D721Med (cell line): ENCODE measurements around the gene DIP2B.

Source experiments
- DNase-seq: peaks from one replicate; pipeline ENCODE4 v3.0.0; 2011; ENCODE audit warnings: low spot score; ENCODE audit not compliant: insufficient read length
- FAIRE-seq: peaks from 2 replicates; lab custom pipeline; 2011; peaks lifted over from hg19 to GRCh38; lab: Jason Lieb, UNC
- TF ChIP-seq, protein P1 (sequence below): IDR thresholded peaks from 2 replicates; pipeline ENCODE4 v1.5.1; 2012; ENCODE audit warnings: mild to moderate bottlenecking, control low read depth; ENCODE audit not compliant: insufficient read depth; ENCODE audit errors: missing control alignments

The DIP2B gene

DNA sequence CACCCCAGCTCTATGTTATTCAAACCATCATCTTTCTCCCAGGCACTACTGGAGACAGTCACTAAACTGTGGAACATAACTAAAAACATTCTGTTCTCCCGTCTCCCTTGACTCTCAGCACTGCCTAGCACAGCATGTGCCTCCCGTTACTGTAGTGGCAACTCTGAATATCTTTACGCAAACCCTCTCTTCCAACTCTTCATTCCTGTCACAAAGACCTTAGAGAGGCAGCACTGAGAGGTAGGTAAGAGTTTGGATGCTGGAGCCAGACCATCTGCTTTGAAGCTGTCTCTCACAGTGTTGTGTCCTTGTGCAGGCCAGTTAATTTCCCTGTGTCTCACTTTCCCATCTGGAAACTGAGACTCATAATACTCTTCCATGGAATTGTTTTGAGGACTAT lies 108.1 kb downstream of the DIP2B start:
- TF ChIP-seq, protein P1, sequence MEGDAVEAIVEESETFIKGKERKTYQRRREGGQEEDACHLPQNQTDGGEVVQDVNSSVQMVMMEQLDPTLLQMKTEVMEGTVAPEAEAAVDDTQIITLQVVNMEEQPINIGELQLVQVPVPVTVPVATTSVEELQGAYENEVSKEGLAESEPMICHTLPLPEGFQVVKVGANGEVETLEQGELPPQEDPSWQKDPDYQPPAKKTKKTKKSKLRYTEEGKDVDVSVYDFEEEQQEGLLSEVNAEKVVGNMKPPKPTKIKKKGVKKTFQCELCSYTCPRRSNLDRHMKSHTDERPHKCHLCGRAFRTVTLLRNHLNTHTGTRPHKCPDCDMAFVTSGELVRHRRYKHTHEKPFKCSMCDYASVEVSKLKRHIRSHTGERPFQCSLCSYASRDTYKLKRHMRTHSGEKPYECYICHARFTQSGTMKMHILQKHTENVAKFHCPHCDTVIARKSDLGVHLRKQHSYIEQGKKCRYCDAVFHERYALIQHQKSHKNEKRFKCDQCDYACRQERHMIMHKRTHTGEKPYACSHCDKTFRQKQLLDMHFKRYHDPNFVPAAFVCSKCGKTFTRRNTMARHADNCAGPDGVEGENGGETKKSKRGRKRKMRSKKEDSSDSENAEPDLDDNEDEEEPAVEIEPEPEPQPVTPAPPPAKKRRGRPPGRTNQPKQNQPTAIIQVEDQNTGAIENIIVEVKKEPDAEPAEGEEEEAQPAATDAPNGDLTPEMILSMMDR, result no peak
- DNase-seq, result no peak
- FAIRE-seq, result no peak

DNA sequence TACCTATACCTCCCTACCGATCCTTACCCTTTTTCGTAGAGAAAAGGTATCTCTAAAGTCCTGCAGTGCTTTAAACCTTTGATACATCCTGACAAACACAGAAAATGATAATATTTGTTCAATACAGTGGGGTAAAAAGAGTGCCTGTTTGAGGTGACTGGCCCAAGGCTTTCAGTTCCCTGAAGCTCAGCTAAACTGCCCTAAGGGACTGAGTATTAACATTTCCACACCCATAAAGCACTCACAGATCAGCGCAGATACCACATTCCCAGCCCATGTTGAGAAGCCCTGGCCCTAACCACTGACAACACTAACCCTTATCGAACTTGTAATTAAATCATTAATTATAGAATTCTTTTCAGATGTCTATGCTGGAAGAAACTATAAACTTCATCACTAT lies 108.7 kb downstream of the DIP2B start:
- DNase-seq, result no peak
- FAIRE-seq, result no peak
- TF ChIP-seq, protein P1, result no peak

DNA sequence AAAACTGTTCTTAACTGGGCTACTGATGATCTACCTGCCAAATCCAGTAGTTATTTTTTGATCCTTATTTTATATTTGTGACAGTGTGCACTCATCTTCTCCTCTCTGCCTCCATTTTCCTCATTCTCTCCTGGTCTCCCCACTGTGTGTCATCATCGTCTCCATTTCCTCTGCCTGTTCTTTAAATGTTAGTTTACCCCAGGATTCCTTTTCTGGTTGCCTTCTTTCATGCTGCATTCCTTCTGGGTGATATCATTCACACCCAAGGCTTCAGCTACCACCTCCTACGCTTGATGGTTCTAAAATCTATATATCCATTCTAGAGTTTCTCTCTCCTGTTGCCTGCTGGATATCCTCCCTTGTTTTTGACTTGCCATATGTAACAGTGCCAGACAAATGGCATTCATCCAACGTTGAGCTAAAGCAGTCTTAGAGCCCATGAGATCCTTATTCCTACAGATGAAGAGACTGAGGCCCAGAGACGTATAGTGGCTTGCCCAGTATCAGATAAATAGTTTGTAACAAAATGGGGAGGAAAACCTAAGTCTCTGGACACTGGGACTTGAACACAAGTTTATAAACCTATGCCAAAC lies 109.5 kb downstream of the DIP2B start:
- DNase-seq (no peak), FAIRE-seq (no peak)
- TF ChIP-seq, protein P1, result no peak

DNA sequence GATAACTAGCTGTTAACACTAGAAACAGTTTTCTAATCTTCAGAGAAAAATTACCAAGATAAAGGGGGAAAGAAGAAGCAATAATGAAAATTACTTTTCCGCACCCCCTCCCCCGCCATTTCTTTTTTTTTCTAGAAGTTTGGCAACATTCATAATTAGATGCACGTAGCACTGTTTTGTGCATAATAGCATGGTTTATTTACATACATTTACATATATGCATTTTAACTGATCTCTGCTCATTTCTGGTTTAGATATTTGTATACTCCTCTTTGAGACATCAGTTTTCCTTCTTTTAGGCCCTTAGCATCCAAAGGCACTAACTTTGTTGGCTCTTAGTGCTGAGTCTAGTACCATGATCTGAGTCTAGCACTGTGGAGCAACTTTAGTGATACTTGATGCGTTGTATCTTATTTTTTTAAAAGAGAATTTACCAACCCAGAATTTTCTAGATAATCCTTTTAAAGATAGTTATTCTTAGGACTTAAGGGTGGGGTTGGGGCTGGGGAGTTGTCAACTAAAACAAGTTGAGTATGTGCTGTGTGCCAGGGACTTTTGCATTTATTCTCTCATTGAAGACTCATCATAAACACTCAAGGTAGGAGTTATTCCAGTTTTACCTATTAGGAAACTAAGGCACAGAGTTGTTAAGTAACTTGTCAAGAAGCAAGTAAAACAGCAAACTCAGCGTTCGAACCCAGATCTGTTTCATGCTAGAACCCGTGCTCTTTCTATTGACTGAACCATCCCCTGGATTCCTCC lies 110.5 kb downstream of the DIP2B start:
- TF ChIP-seq, protein P1, result no peak
- no peak for FAIRE-seq
- DNase-seq, result no peak

DNA sequence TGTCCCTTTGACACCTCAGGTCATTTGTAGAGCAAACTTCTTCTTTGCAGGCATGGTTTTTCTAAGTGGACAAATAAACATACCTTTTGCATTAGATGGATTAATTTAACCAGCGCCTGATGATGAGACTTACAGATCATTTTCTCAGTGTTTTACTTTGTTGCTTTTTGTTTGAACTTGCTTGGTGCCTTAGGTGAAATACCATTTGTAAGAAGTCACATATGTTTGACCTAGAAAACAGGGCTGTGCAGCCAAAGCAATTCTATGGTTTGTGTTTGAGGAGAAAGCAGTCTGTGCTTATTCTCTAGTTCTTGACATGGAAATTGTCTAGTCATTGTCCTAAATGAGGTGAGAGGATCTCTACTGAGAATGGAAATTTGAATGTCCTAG lies 111.1 kb downstream of the DIP2B start:
- no peak for FAIRE-seq
- TF ChIP-seq, protein P1, result no peak
- no peak for DNase-seq

DNA sequence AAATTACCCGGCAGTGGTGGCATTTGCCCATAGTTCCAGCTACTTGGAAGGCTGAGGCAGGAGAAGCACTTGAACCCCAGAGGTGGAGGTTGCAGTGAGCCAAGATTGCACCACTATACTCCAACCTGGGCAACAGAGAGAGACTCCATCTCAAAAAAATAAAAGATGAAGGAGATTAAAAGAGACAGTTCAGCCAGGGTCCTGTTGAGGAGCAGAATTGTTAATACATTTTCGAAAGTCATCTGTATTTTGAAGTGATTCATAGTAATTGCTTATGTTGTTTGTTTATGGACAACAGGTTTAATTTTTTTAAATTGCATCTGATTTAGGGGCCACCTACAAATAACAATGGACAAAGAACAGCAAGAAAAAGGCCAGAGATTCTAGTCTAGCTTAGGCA lies 112.9 kb downstream of the DIP2B start:
- DNase-seq (no peak), FAIRE-seq (no peak)
- TF ChIP-seq, protein P1, result no peak
